Motor neuron (in vitro differentiated cells): ENCODE data around the gene ARHGAP24. TPM values are rescaled to one million over a fixed set of nuclear protein-coding genes. Genes with fewer than 3 reads are reported as not detected.
"Not testable (repeated sequence)": the region's sequence is repeated elsewhere in the genome, so short reads cannot be mapped to it uniquely, and the experiment has no call there.

Source experiments
- ATAC-seq, 8 experiments: fragments of 200-7000 bp; cut with Tn5 transposase; replicated peaks in 6 of 8; 2 replicates each; pipeline ENCODE4 v1.8.0; 2021; ENCODE audit warnings: mild to moderate bottlenecking in 8 of 8, moderate library complexity in 8 of 8
- H3K27ac ChIP-seq, 2 donors: fragments of 250-450 bp; sonication (Bioruptor Pico); 2 replicates each; pipeline ENCODE4 v1.9.0; 2021; ENCODE audit warnings: antibody characterized with exemption in 2 of 2, mild to moderate bottlenecking in 2 of 2, moderate library complexity in 1 of 2
- H3K4me1 ChIP-seq, 2 donors: fragments of 250-450 bp; sonication (Bioruptor Pico); replicated peaks in 1 of 2; 2 replicates each; pipeline ENCODE4 v1.6.1; 2021; ENCODE audit warnings: antibody characterized with exemption in 2 of 2, mild to moderate bottlenecking in 2 of 2, moderate library complexity in 1 of 2
- H3K4me3 ChIP-seq, 5 donors: fragments of 250-450 bp; sonication (Bioruptor Pico); 2 replicates each; pipeline ENCODE4 v1.9.0; 2021; ENCODE audit warnings: antibody characterized with exemption in 5 of 5, mild to moderate bottlenecking in 5 of 5, moderate library complexity in 4 of 5
- WGBS, 10 experiments: fragments of 450-650 bp; shearing (Covaris generic); methylation state at CpG; one replicate each; pipeline ENCODE4 v1.0.0; 2022; 5-methylcytosine and 5-hydroxymethylcytosine counted together
- in situ Hi-C, 9 experiments: fragments of 400-800 bp; cut with MboI; loops; one replicate each; pipeline ENCODE4 v1.15.0; 2021; ENCODE audit warnings: low sequenced_read_pairs in 9 of 9, low pct_unique_long_range_greater_than_20kb in 2 of 9; ENCODE audit not compliant: unreplicated experiment in 9 of 9
- total RNA-seq, 8 experiments: library from RNA; unstranded; fragments of 300-600 nt; gene quantifications; 2 replicates each; pipeline versions ENCODE4 v1.2.3 to v1.2.4, GENCODE V29; 2022

The ARHGAP24 gene
- total RNA-seq, 8 experiments from 2014 or later = 0.67 to 17.6 (median 2.5) TPM

GRCh38 chr4:85512446-85513205 lies 37.7 kb downstream of the ARHGAP24 start:
- in situ Hi-C loops = no loop called here
- peak in 1 of 8 experiments; percentile 49 for ATAC-seq
- H3K27ac ChIP-seq = no peak overlapping the region
- no peaks in the 10 kb centered on the region for H3K4me1 ChIP-seq
- WGBS, 10 experiments = 0 to 51% (median 14%) methylated on average over 1 to 2 of the region's 2 CpGs; no CpG with 5 or more reads in 3 of the 10 experiments
- H3K4me3 ChIP-seq = no peak overlapping the region

GRCh38 chr4:85514117-85514516 lies 39.2 kb downstream of the ARHGAP24 start:
- in situ Hi-C loops = no loop called here
- H3K27ac ChIP-seq = no peak overlapping the region
- H3K4me1 ChIP-seq = no peaks in the 10 kb centered on the region
- WGBS, 10 experiments = 50 to 100% (median 85%) methylated on average over 1 of the region's 1 CpG; no CpG with 5 or more reads in 2 of the 10 experiments
- ATAC-seq = peak in 2 of 8 experiments; percentile 20 to 29
- H3K4me3 ChIP-seq = no peak overlapping the region

DNA sequence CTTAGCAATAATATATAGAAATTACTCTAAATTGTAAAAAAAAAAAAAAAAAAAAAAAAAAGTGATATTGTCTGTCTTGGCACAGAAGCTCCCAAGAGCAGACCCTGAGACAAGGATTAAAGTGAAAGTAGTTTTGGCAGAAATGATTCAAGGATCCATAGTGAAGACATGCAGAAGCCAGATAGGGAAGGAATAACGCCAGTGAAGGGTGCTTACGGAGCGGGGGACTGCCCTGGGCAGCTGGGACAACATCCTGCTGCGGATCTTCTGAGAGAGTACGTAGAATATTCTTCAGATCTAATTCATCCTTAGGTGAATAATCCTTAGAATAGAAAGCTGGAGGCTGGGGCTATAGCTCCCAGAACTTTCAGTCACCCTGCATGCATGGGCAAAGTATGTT lies 39.8 kb downstream of the ARHGAP24 start:
- 71 to 100% (median 95%) methylated on average over 1 to 5 of the region's 5 CpGs for WGBS, 10 experiments
- no peak overlapping the region for H3K4me3 ChIP-seq
- in situ Hi-C loops = no loop called here
- no peak overlapping the region for H3K27ac ChIP-seq
- no peaks in the 10 kb centered on the region for H3K4me1 ChIP-seq
- ATAC-seq = no peak

GRCh38 chr4:85515701-85516100 lies 40.8 kb downstream of the ARHGAP24 start:
- Histone ChIP-seq H3K27ac (no peak overlapping the region), H3K4me3 (no peak overlapping the region), H3K4me1 (no peaks in the 10 kb centered on the region)
- no peak for ATAC-seq
- 0 to 57% (median 25%) methylated on average over 1 of the region's 1 CpG; no CpG with 5 or more reads in 5 of the 10 experiments for WGBS, 10 experiments
- in situ Hi-C loops = no loop called here

DNA sequence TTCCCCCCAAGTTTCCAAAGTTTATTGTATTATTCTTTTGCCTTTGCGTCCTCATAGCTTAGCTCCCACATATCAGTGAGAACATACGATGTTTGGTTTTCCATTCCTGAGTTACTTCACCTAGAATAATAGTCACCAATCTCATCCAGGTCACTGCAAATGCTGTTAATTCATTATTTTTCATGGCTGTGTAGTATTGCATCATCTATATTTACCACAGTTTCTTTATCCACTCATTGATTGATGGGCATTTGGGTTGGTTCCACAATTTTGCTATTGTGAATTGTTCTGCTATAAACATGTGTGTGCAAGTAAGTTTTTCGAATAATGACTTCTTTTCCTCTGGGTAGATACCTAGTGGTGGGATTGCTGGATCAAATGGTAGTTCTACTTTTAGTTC lies 43.6 kb downstream of the ARHGAP24 start:
- WGBS, 10 experiments = 67 to 100% (median 98%) methylated on average over 1 to 3 of the region's 3 CpGs; no CpG with 5 or more reads in 2 of the 10 experiments
- ATAC-seq = not testable (repeated sequence)

DNA sequence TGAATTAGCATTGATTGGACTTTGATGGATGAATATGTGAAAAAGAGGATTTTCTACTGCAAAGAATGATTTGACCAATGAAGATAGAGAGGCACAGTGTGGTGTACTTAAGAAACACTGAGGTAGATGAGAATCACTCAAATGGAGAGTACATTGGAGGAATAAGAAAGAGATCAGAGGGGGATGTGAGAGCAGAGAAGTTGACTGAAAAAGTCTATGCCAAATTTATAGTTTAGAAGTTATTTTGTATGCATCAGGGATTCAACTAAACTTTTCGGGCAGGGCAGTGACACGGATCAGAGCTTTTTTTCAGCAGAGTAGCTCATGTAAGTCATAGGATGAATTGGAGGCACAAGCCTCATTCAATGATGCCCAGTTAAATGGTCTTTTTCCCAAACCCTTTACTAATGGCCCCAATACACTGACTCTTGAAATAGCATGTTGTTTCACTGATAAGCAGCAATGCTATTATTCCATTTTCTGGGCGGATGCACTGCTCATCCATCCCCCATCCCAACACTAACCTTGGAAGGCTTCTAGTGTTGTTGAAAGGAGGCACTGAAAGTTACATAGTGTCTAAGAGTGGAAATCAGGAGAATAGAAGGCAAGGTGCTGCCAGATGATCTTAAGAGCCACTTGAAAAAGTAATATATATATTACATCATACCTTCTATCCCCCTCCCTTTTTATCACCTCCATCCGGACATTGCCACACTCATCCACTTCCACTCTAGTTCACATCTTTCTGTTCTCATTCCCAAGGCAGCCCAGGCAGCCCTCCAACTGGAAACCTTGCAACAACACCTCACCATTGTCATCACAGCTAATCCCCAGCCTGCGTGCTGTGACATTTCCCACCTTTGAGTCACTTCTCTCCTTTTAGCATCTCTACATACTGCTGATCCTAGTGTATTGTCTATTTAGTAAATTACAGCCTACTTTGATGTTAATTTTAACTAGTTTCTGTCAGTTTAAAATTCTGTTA lies 46.1 kb downstream of the ARHGAP24 start:
- in situ Hi-C loops = no loop called here
- Histone ChIP-seq H3K4me3 (no peak overlapping the region), H3K4me1 (no peaks in the 10 kb centered on the region), H3K27ac (no peak overlapping the region)
- ATAC-seq = no peak
- 72 to 100% (median 91%) methylated on average over 1 to 5 of the region's 5 CpGs; no CpG with 5 or more reads in 1 of the 10 experiments for WGBS, 10 experiments

More for the DNA sequence above, 43.6 kb downstream of the ARHGAP24 start:
- H3K4me1 ChIP-seq, H3K4me3 ChIP-seq, in situ Hi-C loops, H3K27ac ChIP-seq: not testable (repeated sequence)

- H3K4me1 ChIP-seq = no peaks in the 10 kb centered on the region
- no peak overlapping the region for H3K27ac ChIP-seq
- ATAC-seq = no peak
- H3K4me3 ChIP-seq = no peak overlapping the region
- in situ Hi-C loops = no loop called here
Observed at GRCh38 chr4:85522277-85522676, 47.3 kb downstream of the ARHGAP24 start.

DNA sequence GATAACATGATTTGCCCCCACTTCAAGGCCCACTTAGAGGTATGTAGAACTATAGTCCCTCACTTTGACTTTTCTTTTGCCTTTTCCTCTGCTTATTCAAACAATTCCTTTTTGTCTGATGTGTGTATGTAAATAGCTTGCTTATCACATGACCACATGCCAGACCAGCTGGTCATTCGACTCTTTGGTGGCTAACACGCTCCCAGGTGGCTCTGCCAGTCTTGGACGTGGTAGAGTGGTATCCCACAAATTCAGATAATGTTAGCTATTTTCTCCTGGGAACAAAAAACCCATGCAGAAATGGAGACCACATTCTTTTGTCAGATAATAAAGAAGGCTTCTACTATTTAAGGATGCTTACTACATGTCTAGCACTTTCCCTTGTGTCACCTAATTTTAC lies 47.9 kb downstream of the ARHGAP24 start:
- Histone ChIP-seq H3K27ac (no peak overlapping the region), H3K4me1 (no peaks in the 10 kb centered on the region), H3K4me3 (no peak overlapping the region)
- WGBS, 10 experiments = 60 to 100% (median 79%) methylated on average over 1 to 3 of the region's 3 CpGs; no CpG with 5 or more reads in 2 of the 10 experiments
- in situ Hi-C loops = no loop called here
- ATAC-seq = no peak

DNA sequence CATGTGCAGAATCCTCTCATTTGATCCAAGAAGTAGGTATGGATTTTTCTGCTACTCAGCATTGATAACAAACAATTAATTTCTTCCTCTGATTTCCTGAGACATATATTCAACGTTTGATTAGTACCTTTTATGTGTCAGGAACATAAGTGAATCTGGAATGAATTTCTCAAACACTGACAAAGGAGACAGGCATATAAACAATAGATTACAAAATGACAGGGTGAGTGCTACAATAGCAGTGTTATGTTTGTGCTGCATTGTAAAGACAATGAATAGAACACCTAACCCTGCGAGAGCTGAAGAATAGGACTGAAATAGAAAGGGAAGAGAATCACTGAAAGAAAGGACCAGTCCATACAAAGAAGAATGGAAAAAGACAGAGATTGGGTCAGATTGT lies 52.9 kb downstream of the ARHGAP24 start:
- in situ Hi-C loops = no loop called here
- H3K4me3 ChIP-seq = no peak overlapping the region
- 8 to 75% (median 54%) methylated on average over 1 to 2 of the region's 2 CpGs for WGBS, 10 experiments

DNA sequence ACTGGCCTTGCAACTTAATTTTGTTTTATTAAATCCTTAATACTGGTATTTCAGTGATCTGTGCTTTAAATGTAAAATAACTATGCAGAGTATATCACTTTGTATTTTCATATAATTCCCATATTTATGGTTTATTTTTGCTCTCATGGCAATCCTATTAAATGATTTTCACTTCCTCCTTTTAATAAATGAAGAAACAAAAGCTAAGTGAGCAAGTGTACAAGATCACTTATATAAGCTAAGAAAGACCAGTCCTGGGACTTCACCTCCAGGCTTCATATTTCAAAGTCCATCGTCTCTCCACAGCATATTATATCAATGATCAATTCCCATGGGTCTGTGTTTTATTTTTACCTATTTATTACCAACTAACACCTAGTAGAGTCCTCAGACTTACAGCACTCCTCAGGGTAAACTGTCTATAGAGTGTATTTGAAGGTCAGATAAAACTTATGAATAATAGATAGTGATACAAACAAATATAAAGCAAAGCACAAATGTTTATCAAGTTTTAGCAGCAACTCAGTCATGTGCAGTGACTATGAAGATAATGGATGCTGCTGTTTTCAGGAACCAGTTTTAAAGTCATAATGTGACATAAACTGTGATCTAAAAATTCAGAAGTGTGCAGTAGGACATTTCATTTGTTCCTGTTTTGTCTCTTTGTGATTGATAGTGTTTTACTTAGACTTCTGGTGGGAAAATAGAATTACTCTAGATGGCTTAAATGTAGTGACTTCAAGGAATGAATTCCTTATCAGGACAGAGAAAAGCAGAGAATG lies 56.8 kb downstream of the ARHGAP24 start:
- WGBS, 10 experiments = 67 to 100% (median 91%) methylated on average over 1 of the region's 1 CpG; no CpG with 5 or more reads in 1 of the 10 experiments
- in situ Hi-C loops = no loop called here
- Histone ChIP-seq H3K27ac (no peak overlapping the region), H3K4me1 (no peaks in the 10 kb centered on the region), H3K4me3 (no peak overlapping the region)
- no peak for ATAC-seq

More for the DNA sequence above, 52.9 kb downstream of the ARHGAP24 start:
- no peak overlapping the region for H3K27ac ChIP-seq
- no peaks in the 10 kb centered on the region for H3K4me1 ChIP-seq
- ATAC-seq = no peak

- Histone ChIP-seq H3K4me3 (no peak overlapping the region), H3K27ac (no peak overlapping the region), H3K4me1 (no peaks in the 10 kb centered on the region)
- ATAC-seq = no peak
- WGBS, 10 experiments = 86 to 100% (median 98%) methylated on average over 1 to 3 of the region's 3 CpGs; no CpG with 5 or more reads in 2 of the 10 experiments
- in situ Hi-C loops = no loop called here
Observed at GRCh38 chr4:85534120-85534519, 59.2 kb downstream of the ARHGAP24 start.

DNA sequence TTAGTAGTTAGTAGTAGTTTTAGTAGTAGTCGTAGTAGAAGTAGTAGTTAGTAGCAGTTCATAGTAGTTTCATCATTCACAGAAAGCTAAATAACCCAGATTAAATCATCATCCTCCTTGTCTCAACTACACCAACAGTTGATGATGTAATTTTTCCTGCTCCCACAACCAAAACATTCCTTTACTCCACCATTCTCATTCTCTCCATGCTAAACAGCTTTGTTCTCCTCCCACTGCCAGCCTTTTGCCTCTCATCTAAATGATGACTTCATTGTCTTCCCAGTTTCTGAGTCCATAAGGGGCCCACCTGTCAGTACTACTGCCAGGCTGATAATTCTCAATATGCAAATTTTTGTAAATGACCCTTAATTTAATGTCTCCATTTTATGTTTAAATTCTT lies 68.9 kb downstream of the ARHGAP24 start:
- no peak overlapping the region for H3K4me3 ChIP-seq
- ATAC-seq = peak; percentile 53 to 100 (median 78)
- WGBS, 10 experiments = 30 to 88% (median 77%) methylated on average over 1 of the region's 1 CpG; no CpG with 5 or more reads in 2 of the 10 experiments
- in situ Hi-C loops = no loop called here
- H3K4me1 ChIP-seq = peaks cover 0 to 3% of the 10 kb centered on the region in 2 donors
- no peak overlapping the region for H3K27ac ChIP-seq
